GM21619 (cell line): Measurements from ENCODE around the gene RPL22.

Experiments
- ATAC-seq: cut with Tn5 transposase; IDR thresholded peaks from one replicate; pipeline ENCODE4 v1.9.1; 2021; ENCODE audit not compliant: unreplicated experiment

The RPL22 gene

DNA sequence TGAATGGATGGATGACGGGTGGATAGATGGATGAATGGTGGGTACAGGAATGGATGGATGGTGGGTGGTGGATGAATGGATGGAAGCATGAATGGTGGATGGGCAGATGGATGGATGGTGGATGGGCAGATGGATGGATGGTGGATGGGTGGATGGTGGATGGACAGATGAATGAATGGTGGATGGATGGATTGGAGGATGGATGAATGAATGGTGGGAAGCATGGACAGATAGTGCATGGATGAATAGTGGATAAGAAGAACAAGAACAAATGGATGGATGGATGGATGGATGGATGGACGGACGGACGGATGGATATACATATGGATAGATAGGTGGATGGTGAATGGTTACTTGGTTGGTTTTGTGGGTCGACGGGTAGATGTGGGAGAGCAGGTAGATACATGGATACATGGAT lies 24.0 kb downstream of the RPL22 start:
- no peak for ATAC-seq

DNA sequence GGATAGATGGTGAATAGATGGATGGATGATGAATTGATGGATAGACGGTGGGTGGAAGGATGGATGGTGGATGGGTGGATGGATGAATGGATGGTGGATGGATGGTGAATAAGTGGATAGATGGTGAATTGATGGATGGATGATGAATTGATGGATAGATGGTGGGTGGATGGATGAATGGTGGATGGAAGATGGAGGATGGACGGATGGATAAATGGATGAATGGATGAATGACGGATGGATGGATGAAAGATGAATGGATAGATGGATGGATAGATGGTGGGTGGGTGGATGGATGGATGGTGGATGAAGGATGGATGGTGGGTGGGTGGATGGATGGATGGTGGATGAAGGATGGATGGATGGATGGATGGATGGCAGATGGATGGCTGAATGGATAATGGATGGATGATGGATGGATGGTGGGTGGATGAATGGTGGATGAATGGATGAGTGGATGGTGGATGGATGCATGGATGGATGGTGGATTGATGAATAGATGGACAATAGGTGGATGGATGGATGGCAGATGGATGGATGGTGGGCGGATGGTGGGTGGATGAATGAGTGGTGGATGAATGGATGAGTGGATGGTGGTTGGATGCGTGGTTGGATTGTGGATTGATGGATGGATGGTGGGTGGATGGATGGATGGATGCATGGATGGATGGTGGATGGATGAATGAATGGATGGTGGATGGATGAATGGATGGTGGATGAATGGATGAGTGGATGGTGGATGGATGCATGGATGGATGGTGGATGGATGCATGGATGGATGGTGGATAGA lies 24.6 kb downstream of the RPL22 start:
- ATAC-seq, result no peak

DNA sequence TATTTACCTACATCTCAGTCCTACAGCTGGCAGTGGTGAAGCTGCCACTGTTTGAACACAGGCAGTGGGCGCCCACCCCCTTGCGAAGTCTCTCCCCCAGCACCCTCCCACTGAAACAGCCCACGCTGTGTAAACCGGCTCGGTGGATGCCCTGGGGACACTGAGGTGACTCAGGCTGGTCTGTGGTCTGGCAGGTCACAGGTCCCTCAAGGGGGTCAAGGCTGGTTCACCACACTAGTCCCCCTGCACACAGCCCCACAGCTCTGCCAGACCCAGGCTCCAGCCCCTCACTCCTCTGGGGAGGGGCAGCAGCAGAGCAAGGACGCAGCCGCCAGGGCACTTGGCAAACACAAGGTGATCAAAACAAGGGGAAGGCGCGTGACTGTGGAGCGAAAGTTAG lies 26.8 kb downstream of the RPL22 start:
- ATAC-seq, result no peak

DNA sequence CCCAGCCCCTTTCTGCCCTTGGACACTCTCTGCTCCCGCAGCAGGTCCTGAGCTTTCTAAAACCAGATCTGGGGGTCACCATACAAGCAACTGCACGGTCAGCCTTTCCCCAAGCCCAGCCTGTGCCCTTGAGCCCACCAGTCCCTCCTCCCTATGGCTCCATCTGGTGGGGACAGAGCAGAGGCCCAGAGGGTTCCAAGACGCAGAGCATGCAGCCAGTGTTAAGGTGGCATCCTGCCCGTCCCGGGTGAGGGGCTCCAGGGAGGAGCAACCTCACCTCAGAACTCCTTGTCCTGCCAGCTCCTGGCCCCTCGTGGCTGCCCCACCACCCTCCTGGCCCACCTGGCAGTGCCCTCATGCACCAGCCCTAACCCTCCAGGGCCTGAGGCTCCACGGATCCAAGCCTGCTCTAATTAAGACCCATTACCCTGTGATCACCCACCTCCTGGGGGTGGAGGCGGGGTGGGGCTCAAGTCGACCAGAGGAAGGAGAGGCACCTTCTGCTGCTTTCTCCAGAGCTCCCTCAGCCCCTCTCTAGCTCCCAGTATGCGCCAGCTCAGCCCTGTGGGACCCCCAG lies 27.8 kb downstream of the RPL22 start:
- no peak for ATAC-seq

DNA sequence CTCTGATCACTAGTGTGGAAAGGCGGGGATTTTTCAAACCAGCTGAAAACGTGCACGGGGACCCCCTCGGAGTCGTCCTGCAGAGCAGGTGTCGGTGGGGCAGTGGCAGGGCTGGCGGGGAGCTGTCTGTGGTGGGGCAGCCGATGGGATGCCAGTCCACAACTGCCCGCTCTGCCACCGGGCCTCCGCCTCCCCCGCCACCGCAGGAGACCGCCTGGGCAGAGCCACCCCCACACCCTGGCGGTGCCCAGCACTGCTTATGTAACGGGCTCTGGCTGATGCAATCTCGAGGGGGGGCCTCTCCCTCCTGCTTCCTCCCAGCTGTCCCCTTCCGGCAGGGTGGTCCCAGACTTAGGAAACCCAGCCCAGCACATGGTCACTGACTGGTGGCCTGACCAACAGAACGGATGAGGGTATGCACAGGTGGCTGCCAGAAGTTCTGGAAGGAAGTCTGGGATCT lies 28.6 kb downstream of the RPL22 start:
- no peak for ATAC-seq

DNA sequence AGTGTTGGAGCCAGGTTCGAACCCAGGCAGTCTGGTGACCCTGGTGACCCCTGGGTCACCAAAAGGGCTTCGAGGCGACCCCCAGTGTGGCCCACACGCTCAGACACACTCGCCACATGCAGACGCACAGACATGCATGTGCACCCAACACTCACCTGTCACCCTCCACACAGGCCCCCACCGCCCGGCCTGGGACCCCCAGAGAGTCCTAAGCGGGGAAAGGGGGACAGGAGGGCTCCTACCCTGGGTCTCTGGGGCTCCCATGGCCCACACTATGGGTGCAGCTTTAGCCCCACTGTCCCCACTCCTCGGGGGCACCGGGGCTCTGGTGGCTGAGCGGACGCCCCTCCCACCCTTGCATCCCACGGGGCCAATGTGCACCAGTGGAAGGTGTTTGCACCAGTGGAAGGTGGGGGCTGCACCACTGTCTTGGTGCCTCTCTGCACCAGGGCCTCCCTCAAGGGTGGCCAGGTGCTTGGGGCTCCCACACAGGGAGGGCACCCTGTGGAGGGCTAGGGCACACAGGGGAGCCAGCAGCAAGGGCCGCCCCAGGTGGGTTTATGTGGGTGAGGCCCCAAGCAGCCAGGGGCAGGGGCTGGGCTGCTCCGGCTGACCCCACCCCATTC lies 29.2 kb downstream of the RPL22 start:
- no peak for ATAC-seq

DNA sequence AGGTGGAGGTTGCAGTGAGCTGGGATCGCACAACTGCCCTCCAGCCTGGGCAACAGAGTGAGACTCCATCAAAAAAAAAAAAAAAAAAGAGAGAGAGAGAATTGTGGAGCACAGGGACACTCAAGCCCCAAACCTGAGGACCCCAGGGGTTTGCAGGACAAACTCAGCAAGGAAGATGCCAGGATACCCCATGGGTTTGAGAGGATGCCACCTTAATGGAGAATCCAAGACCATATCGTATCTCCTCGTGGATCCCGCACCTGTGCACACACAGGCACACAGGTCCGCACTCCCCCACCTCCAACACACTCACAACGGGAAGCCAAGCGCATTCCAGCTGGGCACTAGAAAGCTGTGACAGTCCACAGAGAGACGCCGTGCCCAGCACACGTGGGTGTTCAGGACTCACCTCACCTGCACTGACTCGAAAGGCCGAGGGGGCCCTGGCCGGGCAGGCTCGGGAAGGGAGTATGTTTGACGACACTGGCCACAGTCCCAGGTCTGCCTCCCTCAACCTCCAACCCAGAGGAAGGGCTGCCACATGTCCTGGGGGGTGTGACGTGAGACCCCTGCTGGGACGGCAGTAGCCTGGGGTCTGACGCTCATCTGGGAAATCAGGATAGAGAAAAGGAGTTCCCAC lies 30.3 kb downstream of the RPL22 start:
- no peak for ATAC-seq

DNA sequence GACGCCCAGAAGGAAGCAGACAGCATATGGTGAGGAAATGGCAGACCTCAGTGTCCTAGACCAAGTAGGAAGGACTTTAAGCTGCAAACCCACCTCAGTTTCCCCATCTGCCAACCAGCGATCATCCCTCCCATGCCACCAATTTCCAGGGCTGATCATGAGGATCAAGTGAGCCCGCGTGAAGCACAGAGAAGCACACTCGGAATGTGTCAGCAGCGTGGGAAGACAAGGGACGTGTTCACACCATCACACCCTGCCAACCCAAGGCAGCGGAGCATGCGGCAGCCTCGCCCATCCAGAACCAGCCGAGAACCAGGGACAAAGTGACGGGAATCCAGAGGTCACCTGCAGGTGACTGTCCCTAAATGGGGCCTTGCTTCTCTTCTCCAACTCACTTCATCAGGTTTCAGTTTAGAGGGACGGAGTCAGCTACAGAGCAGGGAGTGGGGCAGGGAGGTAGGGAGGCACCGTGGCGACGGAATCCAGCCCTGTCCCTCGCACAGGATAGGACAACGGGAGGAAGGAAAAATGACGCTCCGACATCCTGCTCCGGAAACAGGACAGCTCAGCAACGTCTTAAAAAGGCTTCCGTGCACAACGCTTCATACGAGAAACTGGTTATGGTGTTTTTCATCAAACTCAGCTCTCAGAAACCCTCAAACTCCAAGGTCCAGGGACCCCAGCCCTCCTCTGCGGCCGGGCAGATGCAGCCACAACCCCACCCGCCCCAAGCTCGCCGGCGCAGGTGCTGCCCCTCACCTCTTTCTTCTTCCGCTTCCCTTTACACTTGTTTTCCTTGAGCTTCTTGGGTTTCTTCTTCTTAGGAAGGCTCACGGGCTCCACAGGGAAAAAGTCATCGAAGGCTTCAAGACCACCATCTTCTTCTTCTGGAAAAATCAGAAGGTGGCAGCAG lies 31.7 kb downstream of the RPL22 start:
- no peak for ATAC-seq

DNA sequence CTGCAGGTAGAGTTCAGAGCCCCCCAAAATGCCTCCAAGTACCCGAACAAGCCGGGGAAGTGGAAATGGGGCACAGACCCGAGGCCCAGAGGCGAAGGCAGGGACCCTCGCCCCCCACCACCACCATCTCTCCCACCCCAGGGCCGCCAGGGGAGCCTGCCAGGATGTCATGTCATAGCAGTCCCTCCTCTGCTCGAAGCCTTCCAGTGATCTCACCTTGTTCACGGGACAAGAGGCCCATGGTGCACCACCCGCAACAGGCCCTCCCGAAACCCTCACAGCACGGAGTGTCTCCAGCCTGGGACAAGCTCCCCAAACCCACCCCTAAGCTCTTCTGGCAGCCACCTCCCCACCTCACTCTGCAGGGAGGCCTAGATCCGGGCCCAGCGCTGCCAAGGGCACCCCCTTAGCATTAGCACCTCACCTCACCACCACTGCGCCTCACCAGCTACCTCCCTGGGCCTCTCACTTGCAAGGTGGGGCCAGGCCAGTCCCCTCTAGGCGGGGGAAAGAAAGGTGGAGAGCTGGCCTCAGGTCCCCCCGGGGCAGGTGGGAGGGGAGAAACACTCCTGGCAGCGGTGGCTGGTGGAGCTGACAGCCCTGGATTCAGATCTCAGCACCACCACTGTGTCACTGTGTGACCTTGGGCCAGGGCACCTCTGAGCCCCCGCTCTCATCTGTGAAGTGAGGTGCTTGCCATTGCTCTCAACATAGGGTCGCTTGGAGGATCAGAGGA lies 32.6 kb downstream of the RPL22 start:
- ATAC-seq, result no peak

DNA sequence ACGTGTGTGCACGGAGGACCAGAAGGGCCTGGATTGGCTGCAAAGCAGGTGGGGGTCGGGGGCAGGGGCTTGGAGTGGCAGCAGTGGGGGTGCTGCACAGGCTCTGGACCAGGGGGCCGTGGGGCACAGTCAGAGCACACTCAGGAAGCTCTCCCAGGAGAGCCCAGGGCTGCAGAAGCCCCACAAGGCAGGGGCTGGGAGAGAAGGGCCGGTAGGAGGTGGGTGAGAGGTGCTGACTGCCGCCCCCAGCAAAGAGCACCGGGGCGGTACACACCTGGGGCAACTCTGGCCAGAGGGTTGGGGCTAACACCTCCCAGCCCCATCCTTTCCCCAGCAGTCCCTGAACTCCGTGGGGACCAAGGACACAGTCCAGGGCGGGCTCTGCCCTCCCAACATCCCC lies 33.2 kb downstream of the RPL22 start:
- no peak for ATAC-seq

DNA sequence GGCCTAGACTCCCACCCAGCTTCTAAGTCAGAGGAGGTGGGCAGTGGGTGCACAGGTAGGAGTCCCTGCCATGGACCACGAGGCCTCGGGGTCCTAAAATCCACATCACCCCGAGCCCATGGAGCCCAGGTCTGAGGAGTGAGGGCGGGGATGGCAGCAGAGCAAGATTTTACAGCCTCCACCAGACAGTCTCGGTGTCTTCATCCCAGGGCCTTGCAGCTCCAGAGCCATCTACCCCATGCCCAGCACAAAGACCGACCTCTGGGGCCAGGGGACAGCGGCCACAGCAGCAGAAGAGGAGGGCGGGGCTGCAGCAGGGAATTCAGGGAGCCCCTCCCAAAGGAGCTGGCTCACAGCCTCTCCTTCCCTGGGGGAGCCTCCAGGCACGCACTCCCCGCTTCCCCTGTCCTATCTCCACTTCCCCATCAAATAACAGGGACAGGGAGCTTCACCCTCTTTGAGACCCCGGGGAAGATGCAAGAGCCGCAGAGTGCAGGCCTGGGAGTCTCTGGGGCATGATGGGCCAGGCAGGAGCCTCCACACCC lies 33.9 kb downstream of the RPL22 start:
- no peak for ATAC-seq

DNA sequence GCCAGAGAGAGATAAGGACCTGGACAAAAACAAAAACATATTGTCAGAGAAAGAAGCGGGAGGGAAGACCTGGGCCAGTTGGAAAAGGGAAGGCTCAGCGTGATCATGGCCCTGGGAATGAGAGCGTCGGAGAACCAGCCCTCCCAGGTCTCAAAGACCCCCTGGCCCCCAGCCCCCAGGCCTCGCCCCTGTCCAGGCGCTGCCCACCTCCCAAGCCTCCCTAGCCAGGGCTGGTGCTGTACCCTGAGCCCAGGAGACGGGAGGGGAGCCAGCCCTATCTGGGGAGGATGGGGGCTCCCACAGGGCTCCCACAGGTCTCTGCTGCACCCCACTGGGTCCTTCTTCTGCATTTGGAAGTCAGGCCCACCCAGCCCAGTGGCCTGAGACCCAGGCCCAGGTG lies 34.4 kb downstream of the RPL22 start:
- ATAC-seq, result no peak

DNA sequence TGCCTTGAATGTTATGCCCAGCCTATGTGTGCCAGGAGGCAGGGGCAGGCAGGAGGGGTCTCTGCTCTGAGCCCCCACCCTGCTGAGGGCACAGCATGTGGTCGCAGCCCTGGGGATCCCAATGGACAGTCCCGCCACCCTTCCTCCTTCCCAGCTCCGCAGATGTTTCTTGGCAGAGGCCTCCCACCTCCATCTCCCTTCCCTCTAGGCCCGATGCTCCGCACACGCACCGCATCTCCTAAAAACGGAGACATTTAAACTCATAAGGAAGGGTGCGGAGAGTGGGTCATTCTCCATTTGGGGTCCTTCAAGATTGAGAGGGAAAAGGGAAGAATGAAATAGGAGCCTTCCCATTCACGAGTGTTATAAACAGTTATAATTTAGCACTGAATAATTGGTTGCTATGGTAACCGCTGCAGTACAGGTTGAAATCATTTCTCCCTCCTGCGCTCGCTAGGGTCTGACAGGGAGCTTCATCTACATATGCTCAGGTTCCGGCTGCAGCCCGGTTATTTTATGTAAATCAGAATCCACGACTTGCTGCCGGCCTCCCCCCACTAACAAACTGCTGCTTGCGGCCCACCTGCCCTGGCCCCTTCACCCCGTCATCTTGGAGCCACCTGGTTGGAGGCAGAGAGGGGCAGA lies 35.3 kb downstream of the RPL22 start:
- ATAC-seq, result no peak

DNA sequence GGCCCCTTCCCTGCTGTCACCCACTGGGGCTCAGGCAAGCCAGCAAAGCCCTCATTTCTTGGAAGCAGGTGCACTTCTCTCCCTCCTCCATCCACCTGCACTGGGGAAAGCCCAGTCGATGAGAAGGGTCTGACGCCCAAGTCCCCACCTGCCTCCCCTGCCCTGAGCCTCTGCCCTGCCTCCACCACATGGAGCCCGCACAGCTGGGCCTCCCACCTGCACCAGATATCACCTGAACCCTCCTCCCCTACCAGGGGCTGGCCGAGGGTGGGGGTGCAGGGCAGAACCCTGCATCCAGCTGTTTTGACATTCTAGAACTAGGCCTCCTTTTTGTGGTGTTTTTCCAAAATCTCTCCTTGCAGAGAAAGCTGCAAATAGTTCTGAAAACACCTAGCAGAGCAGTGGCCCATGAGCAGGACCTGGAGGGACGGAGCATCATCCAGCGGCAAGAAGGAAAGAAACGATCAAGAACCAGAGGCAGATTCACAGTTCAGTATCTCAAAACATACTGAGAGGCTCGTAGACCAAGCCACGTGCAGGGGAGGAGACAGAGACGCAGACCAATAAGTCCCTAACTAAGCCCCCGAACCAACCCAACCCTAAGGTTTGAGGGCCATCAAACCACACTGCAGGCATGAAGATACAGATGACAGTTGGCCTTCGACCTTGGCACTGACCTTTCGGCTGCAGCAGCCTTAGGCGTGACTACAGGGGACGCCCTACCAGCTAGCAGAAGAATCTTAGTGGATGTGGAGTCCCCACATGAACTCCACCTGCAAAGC lies 36.0 kb downstream of the RPL22 start:
- ATAC-seq, result no peak

DNA sequence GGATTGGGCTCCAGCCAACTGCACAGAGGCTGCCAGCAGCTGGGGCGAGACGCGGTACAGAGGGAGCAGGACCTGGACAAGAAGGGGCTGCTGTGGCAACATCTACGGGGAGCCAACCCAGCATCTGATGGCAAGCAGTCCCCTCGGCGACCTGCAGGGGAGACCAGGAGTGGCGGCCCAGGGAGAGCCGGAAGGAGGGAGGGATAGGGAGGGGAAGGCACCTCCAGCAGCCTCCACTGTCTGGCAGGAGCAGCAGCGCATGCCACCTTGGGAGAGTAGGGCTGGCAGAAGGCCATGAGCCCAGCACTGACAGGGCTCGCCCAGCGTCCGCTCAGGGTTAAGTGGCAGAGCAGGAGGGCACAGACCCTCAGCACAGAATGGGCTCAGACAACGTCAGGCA lies 36.6 kb downstream of the RPL22 start:
- ATAC-seq, result no peak

DNA sequence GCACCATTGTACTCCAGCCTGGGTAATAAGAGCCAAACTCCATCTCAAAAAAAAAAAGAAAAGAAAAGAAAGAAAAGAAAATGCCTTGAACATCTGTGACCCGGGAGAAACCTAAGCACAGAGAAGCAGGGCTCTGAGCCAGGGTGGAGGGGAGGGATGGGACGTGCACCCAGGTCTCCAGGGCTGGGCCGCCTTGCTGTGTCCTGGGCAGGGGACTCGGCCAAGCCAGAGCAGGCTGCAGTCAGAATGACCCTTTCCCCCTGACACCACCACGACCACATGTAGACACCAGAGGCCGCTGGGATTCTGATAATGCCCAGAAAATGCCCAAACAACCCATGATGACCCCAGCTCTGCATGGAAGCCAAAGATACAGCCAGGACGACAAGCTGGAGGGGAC lies 37.1 kb downstream of the RPL22 start:
- no peak for ATAC-seq

DNA sequence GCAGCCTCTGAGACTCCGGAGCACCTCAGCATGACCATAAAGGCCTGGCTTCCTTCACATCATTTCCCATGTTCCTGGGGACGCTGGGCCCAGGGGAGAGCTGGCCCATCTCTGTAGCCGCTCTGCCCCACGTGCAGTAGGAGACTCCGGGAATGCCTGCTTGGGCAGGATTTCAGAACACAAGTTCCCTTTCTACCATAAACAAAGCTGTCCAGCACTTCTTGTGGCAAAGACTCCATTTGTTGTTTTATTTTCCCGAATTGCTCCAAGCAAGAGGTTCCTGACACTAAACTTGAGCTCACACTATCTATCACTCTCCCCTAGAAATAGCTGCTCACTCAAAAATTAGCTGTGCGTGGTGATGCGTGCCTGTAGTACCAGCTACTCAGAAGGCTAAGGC lies 41.2 kb downstream of the RPL22 start:
- ATAC-seq, result no peak

DNA sequence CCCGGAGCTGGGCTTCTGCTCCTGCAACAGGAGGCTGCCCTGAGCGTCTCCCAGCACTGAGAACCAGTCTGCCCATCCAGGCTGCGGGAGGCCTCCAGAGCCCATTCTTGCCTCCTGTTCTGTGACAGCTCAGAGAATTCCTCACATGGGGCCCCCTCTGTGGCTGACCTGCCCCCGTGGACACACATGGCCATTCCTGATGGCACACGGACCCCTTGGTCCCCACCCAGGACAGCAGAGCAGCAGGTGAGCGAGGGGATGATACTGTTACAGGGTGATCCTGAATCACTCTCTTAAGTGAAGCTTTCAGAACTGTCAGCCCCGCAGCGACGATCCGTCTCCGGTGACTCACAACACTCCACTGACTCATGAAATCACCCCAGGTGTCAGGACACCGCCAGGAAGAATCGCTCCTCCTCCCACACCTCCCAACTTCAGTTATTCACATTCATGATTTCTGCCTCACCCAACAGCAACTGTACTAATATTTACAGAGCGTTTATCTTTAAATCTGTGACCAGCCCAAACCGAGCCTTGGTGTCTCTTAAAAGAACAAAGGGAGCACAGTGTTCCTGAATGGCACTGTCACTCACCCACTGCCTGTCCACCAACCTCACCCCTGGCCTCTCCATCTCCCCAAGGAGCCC lies 41.7 kb downstream of the RPL22 start:
- ATAC-seq, result no peak
